ENCODE measurements around the gene PGAM2. TPM values are rescaled to one million over a fixed set of nuclear protein-coding genes. Genes with fewer than 3 reads are reported as not detected.

PGAM2 gene
- total RNA-seq, 1 donor, result not detected

DNA sequence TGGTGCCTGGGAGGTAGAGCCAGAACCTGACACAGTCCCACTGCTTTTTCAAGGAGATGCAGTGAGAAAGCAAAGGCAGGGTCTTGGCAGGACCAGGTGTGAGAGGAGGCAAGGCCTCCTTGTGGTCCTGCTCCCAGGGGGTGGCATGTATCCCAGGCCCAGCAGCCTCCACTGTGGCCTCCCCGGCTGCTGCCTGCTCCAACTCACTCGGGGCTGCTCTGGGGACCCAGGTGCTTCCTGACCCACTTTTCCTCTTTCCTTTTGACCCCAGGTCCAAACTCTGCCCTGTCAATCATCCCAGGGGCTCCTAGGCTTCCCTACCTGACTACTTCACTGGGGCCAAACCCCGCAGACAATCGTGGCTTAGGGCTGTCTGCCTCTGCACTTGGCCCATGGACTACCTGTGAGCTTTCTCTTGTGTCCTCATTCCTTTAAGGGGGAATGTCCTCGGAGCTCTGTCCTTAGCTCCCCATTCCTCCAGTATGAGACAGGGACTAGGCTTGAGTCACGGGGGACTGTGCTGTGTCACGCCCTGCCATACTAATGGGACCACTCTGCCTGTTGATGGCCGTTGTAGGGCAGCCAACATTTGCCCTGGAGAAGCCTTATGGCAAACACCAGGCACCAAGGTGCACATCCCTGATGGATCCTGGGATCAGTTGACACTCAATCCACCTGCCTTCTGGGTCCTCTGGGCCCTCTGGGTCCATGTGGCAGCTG is 37.6 kb upstream of the PGAM2 start:
- H3K4me3 ChIP-seq (ENCODE audit: low read depth, low read length), result no peak overlapping the region
- TF ChIP-seq CTCF (IDR thresholded peaks at IDR 0.05; ENCODE audit: insufficient read depth, low read length), result no peak
- DNase-seq (ENCODE audit: low read depth), result no peak

GRCh38 chr7:44101966-44102845 is 36.8 kb upstream of the PGAM2 start:
- peak; percentile 86 for DNase-seq (ENCODE audit: low read depth)
- no peak overlapping the region for H3K4me3 ChIP-seq (ENCODE audit: low read depth, low read length)
- TF ChIP-seq CTCF (IDR thresholded peaks at IDR 0.05; ENCODE audit: insufficient read depth, low read length), result no peak

- no peak for DNase-seq (ENCODE audit: low read depth)
- H3K4me3 ChIP-seq (ENCODE audit: low read depth, low read length), result no peak overlapping the region
- TF ChIP-seq CTCF (IDR thresholded peaks at IDR 0.05; ENCODE audit: insufficient read depth, low read length), result no peak
These were observed 36.1 kb upstream of the PGAM2 start for GRCh38 chr7:44101303-44101965.

DNA sequence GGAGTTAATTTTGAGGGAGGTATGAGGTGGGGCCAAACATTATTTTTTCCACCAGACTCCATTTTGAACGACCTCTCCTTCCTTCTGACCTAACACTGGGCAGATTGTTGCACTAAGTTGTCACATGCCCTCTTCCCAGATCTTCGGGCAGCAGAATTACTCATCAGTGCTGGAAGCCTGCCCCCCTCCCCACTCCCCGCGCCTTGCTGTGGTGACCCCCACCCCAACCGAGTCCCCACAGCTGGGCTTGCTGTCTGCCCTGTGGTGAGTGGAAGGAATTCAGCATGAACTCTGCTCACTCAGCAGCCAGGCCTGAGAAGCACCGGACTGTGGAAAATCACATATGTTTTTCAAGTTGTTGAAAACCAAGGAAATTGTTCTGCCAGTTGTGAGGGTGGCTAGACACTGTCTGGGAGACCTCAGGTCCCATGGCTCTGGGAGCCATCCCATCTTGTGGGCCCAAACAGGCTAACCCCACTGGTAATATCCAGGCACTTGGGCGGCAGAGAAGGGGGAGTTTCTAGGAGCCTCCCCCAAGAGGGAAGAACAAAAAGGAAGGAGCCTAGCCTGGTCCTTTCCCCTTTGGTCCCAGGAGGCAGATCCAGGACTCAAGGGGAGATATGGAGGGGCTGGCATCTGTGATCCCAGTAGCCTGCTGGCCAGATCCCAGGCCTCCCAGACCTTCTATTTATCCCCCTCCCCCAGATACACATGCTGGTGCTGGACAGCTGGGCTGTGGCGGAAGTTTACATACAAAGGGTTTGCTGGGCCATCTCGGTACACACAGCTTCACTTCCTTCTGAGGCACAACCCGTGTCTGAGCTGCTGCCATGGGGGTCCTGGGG is 35.3 kb upstream of the PGAM2 start:
- no peak for TF ChIP-seq CTCF (IDR thresholded peaks at IDR 0.05; ENCODE audit: insufficient read depth, low read length)
- no peak overlapping the region for H3K4me3 ChIP-seq (ENCODE audit: low read depth, low read length)
- peak; percentile 69 for DNase-seq (ENCODE audit: low read depth)

GRCh38 chr7:44099669-44100068 is 34.3 kb upstream of the PGAM2 start:
- H3K4me3 ChIP-seq (ENCODE audit: low read depth, low read length), result no peak overlapping the region
- TF ChIP-seq CTCF (IDR thresholded peaks at IDR 0.05; ENCODE audit: insufficient read depth, low read length), result no peak
- DNase-seq (ENCODE audit: low read depth), result no peak

Data from fibroblast of the aortic adventitia (primary cell).